22Rv1 (cell line): ENCODE data around the gene DAAM2.

Experiments used
- CTCF ChIP-seq: fragments of 450-650 bp; IDR thresholded peaks from 2 replicates; pipeline ENCODE4 v1.5.1; 2017; ENCODE audit warnings: mild to moderate bottlenecking
- ZFX ChIP-seq: fragments of 450-650 bp; IDR thresholded peaks from 2 replicates; pipeline ENCODE4 v1.6.1; 2017; ENCODE audit warnings: antibody characterized with exemption, borderline replicate concordance

- no peak for TF ChIP-seq CTCF
- no peak for TF ChIP-seq ZFX
Measured at GRCh38 chr6:39925931-39926290, 133.7 kb downstream of the DAAM2 start.
